OCI-LY1 (cell line): Measurements from ENCODE around the gene SYNE2.

ENCODE experiments used
- H2AFZ ChIP-seq: fragments of 200-600 bp; sonication (generic), shearing (Covaris generic); 2 replicates; pipeline ENCODE4 v1.6.0; 2014; ENCODE audit warnings: antibody characterized with exemption, mild to moderate bottlenecking, low read length
- H3F3A ChIP-seq: fragments of 200-600 bp; sonication (generic), shearing (Covaris generic); 2 replicates; pipeline ENCODE4 v1.6.0; 2014; ENCODE audit warnings: mild to moderate bottlenecking, antibody characterized with exemption, low read length, moderate library complexity; ENCODE audit not compliant: insufficient read depth
- H3K27ac ChIP-seq: fragments of 200-600 bp; sonication (generic); 2 replicates; pipeline ENCODE4 v1.5.1; 2014; ENCODE audit warnings: low read length, mixed run types, mild to moderate bottlenecking, low read depth; ENCODE audit not compliant: poor library complexity, severe bottlenecking
- H3K27me3 ChIP-seq: fragments of 200-600 bp; sonication (generic); 2 replicates; pipeline ENCODE4 v1.6.0; 2014; ENCODE audit warnings: antibody characterized with exemption, mild to moderate bottlenecking, low read length, moderate library complexity; ENCODE audit not compliant: insufficient read depth
- H3K36me3 ChIP-seq: fragments of 200-600 bp; sonication (generic); 2 replicates; pipeline ENCODE4 v1.6.1; 2014; ENCODE audit warnings: mild to moderate bottlenecking, antibody characterized with exemption, low read length, moderate library complexity, mixed read lengths; ENCODE audit not compliant: insufficient read depth
- H3K4me1 ChIP-seq: fragments of 200-600 bp; sonication (generic); 2 replicates; pipeline ENCODE4 v1.5.1; 2014; ENCODE audit warnings: mild to moderate bottlenecking, low read length, moderate library complexity; ENCODE audit not compliant: insufficient read depth, severe bottlenecking
- H3K4me2 ChIP-seq: fragments of 200-600 bp; sonication (generic), shearing (Covaris generic); 2 replicates; pipeline ENCODE4 v1.6.1; 2014; ENCODE audit warnings: low read length
- H3K4me3 ChIP-seq: fragments of 200-600 bp; sonication (generic); 2 replicates; pipeline ENCODE4 v1.5.1; 2014; ENCODE audit warnings: low read length, low read depth, mild to moderate bottlenecking, mixed read lengths; ENCODE audit not compliant: poor library complexity, severe bottlenecking
- H3K79me2 ChIP-seq: fragments of 200-600 bp; shearing (Covaris generic); 2 replicates; pipeline ENCODE4 v1.6.1; 2016; ENCODE audit warnings: mixed run types, low read length, mixed read lengths; ENCODE audit not compliant: insufficient read depth
- H3K9ac ChIP-seq: fragments of 200-600 bp; sonication (generic), shearing (Covaris generic); 2 replicates; pipeline ENCODE4 v1.6.1; 2014; ENCODE audit warnings: mild to moderate bottlenecking, low read length, mixed read lengths
- H3K9me2 ChIP-seq: fragments of 200-600 bp; sonication (generic), shearing (Covaris generic); 2 replicates; pipeline ENCODE4 v1.6.1; 2014; ENCODE audit warnings: low read depth, mild to moderate bottlenecking, low read length, mixed read lengths
- H3K9me3 ChIP-seq: fragments of 200-600 bp; shearing (Covaris generic); 2 replicates; pipeline ENCODE4 v1.6.1; 2014; ENCODE audit warnings: low read length, mixed read lengths
- H4K20me1 ChIP-seq: fragments of 200-600 bp; sonication (generic), shearing (Covaris generic); 2 replicates; pipeline ENCODE4 v1.6.0; 2016; ENCODE audit warnings: mild to moderate bottlenecking, low read length; ENCODE audit not compliant: insufficient read depth
- EZH2 ChIP-seq: fragments of 200-600 bp; sonication (generic), shearing (Covaris generic); IDR thresholded peaks from 2 replicates; pipeline ENCODE4 v1.8.0; 2017; ENCODE audit warnings: borderline replicate concordance, mixed run types, mild to moderate bottlenecking, antibody characterized with exemption, low read length, moderate library complexity, mixed read lengths
- TF ChIP-seq, protein P1 (sequence below): fragments of 200-600 bp; sonication (generic), shearing (Covaris generic); IDR thresholded peaks from 2 replicates; pipeline ENCODE4 v1.5.1; 2017; ENCODE audit warnings: mild to moderate bottlenecking, antibody characterized with exemption, low read length, moderate library complexity, mixed read lengths

Gene SYNE2

DNA sequence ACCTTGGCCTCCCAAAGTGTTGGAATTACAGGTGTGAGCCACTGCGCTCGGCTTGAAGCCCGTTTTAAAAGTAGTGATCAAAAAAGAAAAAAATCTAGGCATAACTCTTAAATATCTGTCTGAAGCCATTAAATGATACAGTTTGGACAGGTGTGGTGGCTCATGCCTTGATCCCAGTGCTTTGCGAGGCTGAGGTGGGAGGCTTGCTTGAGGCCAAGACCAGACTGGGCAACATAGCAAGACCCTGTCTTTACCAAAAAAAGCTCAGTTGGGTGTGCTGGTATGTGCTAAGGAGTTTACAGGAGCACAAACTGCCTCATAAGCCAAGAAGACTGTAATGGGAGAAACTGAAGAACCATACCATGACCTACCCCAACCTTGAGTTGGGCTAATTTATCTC is 26.0 kb downstream of the SYNE2 start:
- Histone ChIP-seq H3K27ac (no peak overlapping the region), H3K9ac (no peak overlapping the region), H2AFZ (no peak overlapping the region), H3K4me1 (peaks cover 24% of the 10 kb centered on the region), H3K36me3 (peaks cover 8% of the 10 kb centered on the region; the same call in 1 of the 2 replicates), H3K4me3 (no peak overlapping the region), H3K9me2 (no peaks in the 10 kb centered on the region), H3F3A (no peaks in the 10 kb centered on the region; the same call in 1 of the 2 replicates), H4K20me1 (no peaks in the 10 kb centered on the region), H3K79me2 (peaks cover 63% of the 10 kb centered on the region), H3K4me2 (no peak overlapping the region), H3K27me3 (no peaks in the 10 kb centered on the region), H3K9me3 (no peaks in the 10 kb centered on the region)
- TF ChIP-seq, protein P1, sequence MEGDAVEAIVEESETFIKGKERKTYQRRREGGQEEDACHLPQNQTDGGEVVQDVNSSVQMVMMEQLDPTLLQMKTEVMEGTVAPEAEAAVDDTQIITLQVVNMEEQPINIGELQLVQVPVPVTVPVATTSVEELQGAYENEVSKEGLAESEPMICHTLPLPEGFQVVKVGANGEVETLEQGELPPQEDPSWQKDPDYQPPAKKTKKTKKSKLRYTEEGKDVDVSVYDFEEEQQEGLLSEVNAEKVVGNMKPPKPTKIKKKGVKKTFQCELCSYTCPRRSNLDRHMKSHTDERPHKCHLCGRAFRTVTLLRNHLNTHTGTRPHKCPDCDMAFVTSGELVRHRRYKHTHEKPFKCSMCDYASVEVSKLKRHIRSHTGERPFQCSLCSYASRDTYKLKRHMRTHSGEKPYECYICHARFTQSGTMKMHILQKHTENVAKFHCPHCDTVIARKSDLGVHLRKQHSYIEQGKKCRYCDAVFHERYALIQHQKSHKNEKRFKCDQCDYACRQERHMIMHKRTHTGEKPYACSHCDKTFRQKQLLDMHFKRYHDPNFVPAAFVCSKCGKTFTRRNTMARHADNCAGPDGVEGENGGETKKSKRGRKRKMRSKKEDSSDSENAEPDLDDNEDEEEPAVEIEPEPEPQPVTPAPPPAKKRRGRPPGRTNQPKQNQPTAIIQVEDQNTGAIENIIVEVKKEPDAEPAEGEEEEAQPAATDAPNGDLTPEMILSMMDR, result no peak
- no peak for TF ChIP-seq EZH2

DNA sequence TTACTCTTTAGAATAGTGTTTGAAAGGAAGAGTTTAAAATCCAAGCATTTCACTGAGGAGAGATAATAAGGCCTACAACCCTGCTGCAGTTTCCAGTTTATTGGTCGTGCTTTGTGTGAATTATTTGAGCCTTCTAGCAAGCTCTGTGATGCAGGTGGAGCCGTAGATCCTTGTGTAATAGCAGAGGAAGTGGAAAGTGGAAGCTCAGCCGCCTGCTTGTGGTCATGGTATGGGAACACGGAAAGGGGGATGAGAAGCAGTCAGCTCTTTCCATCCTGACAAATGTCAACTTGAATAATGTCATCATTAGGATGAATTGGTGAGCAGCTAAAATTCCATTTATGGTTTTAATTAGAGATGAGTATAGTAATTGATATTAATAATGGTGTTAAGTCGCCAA is 29.1 kb downstream of the SYNE2 start:
- no peak overlapping the region for H3K4me2 ChIP-seq
- no peak overlapping the region for H3K27ac ChIP-seq
- H3K36me3 ChIP-seq, result peaks cover 8% of the 10 kb centered on the region; the same call in 1 of the 2 replicates

DNA sequence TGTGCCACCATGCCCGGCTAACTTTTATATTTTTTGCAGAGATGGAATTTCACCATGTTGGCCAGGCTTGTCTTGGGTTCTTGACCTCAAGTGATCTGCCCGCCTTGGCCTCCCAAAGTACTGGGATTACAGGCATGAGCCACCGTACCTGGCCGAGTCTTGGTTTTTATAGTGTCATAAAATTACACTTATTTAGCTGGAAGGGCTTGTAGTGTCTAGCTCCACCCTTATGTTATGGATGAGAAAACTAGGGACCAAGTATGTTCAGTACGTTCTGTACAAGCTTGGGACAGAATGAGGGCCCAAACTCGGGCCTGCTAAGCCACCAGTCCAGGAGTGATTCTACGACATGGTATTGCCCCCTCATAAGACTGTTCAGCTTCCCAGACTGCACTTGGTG is 35.1 kb downstream of the SYNE2 start:
- Histone ChIP-seq H3K9me3 (no peaks in the 10 kb centered on the region), H2AFZ (no peak overlapping the region), H3K4me1 (peaks cover 42% of the 10 kb centered on the region), H3F3A (no peaks in the 10 kb centered on the region), H3K4me2 (no peak overlapping the region), H3K36me3 (peaks cover 6% of the 10 kb centered on the region; the same call in 1 of the 2 replicates), H3K79me2 (peaks cover 65% of the 10 kb centered on the region), H3K9me2 (no peaks in the 10 kb centered on the region), H3K9ac (no peak overlapping the region), H4K20me1 (no peaks in the 10 kb centered on the region), H3K27me3 (no peaks in the 10 kb centered on the region), H3K27ac (no peak overlapping the region), H3K4me3 (no peak overlapping the region)
- no peak for TF ChIP-seq EZH2
- TF ChIP-seq, protein P1, result no peak

More for the DNA sequence above, 29.1 kb downstream of the SYNE2 start:
- TF ChIP-seq, protein P1, result no peak
- TF ChIP-seq EZH2, result no peak
- peaks cover 56% of the 10 kb centered on the region for H3K79me2 ChIP-seq
- no peaks in the 10 kb centered on the region for H4K20me1 ChIP-seq
- H3K27me3 ChIP-seq, result no peaks in the 10 kb centered on the region
- no peaks in the 10 kb centered on the region for H3K9me2 ChIP-seq
- no peak overlapping the region for H2AFZ ChIP-seq
- H3K9ac ChIP-seq, result no peak overlapping the region
- peaks cover 9% of the 10 kb centered on the region for H3K4me1 ChIP-seq
- no peaks in the 10 kb centered on the region for H3K9me3 ChIP-seq
- no peak overlapping the region for H3K4me3 ChIP-seq
- no peaks in the 10 kb centered on the region for H3F3A ChIP-seq
